A549 (cell line): ENCODE results near the gene AMBN. TPM values are rescaled to one million over a fixed set of nuclear protein-coding genes. Genes with fewer than 3 reads are reported as not detected.
A peak's percentile ranks its signal among the peaks of the same experiment; 100 is the strongest.

Source experiments
- ATAC-seq, 2 experiments: fragments of 200-7000 bp in 1 of 2; fragments of >200 bp in 1 of 2; cut with Nextera tagmentation in 1 of 2; cut with Tn5 transposase in 1 of 2; 3 replicates each; pipeline versions ENCODE4 v1.8.0 to v1.9.1; 2018 to 2020; ENCODE audit warnings: mild to moderate bottlenecking in 1 of 2, moderate library complexity in 1 of 2
- CTCF ChIA-PET: fragments of 300-600 bp; sonication (Branson Sonifier 250); formaldehyde crosslinking; extraction: SDS; loops from one replicate; lab custom pipeline; 2021; ENCODE audit warnings: antibody characterized with exemption, inconsistent platforms; lab: Yijun Ruan, JAX
- POLR2A ChIA-PET: fragments of 350-600 bp; formaldehyde crosslinking; extraction: SDS; loops from one replicate; lab custom pipeline; 2021; ENCODE audit warnings: antibody characterized with exemption, inconsistent platforms; lab: Yijun Ruan, JAX
- DNase-seq, 2 experiments: peaks; one replicate each; pipeline versions ENCODE4 v3.0.0 to v3.0.0-alpha.2; 2011 to 2016; ENCODE audit warnings: low read depth in 1 of 2, low spot score in 1 of 2
- FAIRE-seq: peaks from 2 replicates; lab custom pipeline; 2011; peaks lifted over from hg19 to GRCh38; lab: Jason Lieb, UNC
- H3K27ac ChIP-seq, 2 experiments: fragments of >200 bp; sonication (Bioruptor Twin); formaldehyde crosslinking; 3 replicates each; pipeline ENCODE4 v1.5.1; 2016 to 2017
- H3K4me1 ChIP-seq: fragments of >200 bp; sonication (Bioruptor Twin); formaldehyde crosslinking; 3 replicates; pipeline ENCODE4 v1.6.1; 2016
- H3K4me2 ChIP-seq: fragments of >200 bp; sonication (Bioruptor Twin); formaldehyde crosslinking; 3 replicates; pipeline ENCODE4 v1.6.1; 2016
- H3K4me3 ChIP-seq: fragments of >200 bp; sonication (Bioruptor Twin); formaldehyde crosslinking; 3 replicates; pipeline ENCODE4 v1.5.1; 2016
- H3K9me3 ChIP-seq: fragments of >200 bp; sonication (Bioruptor Twin); formaldehyde crosslinking; 3 replicates; pipeline ENCODE4 v1.6.1; 2016
- CEBPB ChIP-seq, 2 experiments: fragments of >200 bp in 1 of 2; sonication (Bioruptor Twin) in 1 of 2; formaldehyde crosslinking in 1 of 2; IDR thresholded peaks; 2 replicates each; pipeline ENCODE4 v1.6.1; 2012 to 2016
- CHD2 ChIP-seq: fragments of 150-350 bp; IDR thresholded peaks from 2 replicates; pipeline ENCODE4 v1.6.1; 2014; ENCODE audit warnings: low read length; ENCODE audit not compliant: partially characterized antibody
- EHMT2 ChIP-seq: fragments of 200-600 bp; sonication (generic); IDR thresholded peaks from 2 replicates; pipeline ENCODE4 v1.6.1; 2016; ENCODE audit warnings: antibody characterized with exemption, low read depth, mild to moderate bottlenecking, moderate library complexity
- ESRRA ChIP-seq: fragments of 150-350 bp; IDR thresholded peaks from 2 replicates; pipeline ENCODE4 v1.6.1; 2014; ENCODE audit warnings: mild to moderate bottlenecking, low read length, borderline replicate concordance
- FOSB ChIP-seq: fragments of 250-450 bp; sonication (Bioruptor Pico); IDR thresholded peaks from 2 replicates; pipeline ENCODE4 v1.5.0; 2020; ENCODE audit warnings: mild to moderate bottlenecking, moderate library complexity
- FOSL2 ChIP-seq, 2 experiments: fragments of 450-650 bp in 1 of 2; fragments of >200 bp in 1 of 2; sonication (Bioruptor Twin) in 1 of 2; formaldehyde crosslinking; IDR thresholded peaks; 2 replicates each; pipeline versions ENCODE4 v1.5.0 to v1.6.1; 2016 to 2020; ENCODE audit warnings: mild to moderate bottlenecking in 1 of 2, moderate library complexity in 1 of 2
- JUNB ChIP-seq: fragments of >200 bp; sonication (Bioruptor Twin); formaldehyde crosslinking; IDR thresholded peaks from 2 replicates; pipeline ENCODE4 v1.6.1; 2016
- KDM1A ChIP-seq: fragments of 200-600 bp; sonication (generic); IDR thresholded peaks from 2 replicates; pipeline ENCODE4 v1.6.1; 2016; ENCODE audit warnings: low read depth, mild to moderate bottlenecking
- MAZ ChIP-seq: fragments of 150-350 bp; IDR thresholded peaks from 2 replicates; pipeline ENCODE4 v1.6.1; 2014; ENCODE audit warnings: antibody characterized with exemption, low read depth, low read length, borderline replicate concordance
- NR3C1 ChIP-seq: fragments of >200 bp; sonication (Bioruptor Twin); formaldehyde crosslinking; IDR thresholded peaks from 3 replicates; pipeline ENCODE4 v1.6.1; 2017
- RAD21 ChIP-seq, 2 experiments: fragments of >200 bp in 1 of 2; sonication (Bioruptor Twin) in 1 of 2; formaldehyde crosslinking in 1 of 2; IDR thresholded peaks in 1 of 2; conservative IDR thresholded peaks in 1 of 2; 2 replicates in 1 of 2; 3 replicates in 1 of 2; pipeline ENCODE4 v1.6.1; 2012 to 2018; ENCODE audit warnings: inconsistent platforms in 1 of 2
- RFX5 ChIP-seq: fragments of 450-650 bp; IDR thresholded peaks from 2 replicates; pipeline ENCODE4 v1.7.1; 2014; ENCODE audit warnings: antibody characterized with exemption, mild to moderate bottlenecking, moderate library complexity
- RNF2 ChIP-seq: fragments of 200-600 bp; sonication (generic); IDR thresholded peaks from 2 replicates; pipeline ENCODE4 v1.6.1; 2016; ENCODE audit warnings: low read depth, mild to moderate bottlenecking, antibody characterized with exemption, moderate library complexity, borderline replicate concordance
- SMC3 ChIP-seq: fragments of >200 bp; sonication (Bioruptor Twin); formaldehyde crosslinking; IDR thresholded peaks from 3 replicates; pipeline ENCODE4 v1.6.1; 2018; ENCODE audit warnings: inconsistent platforms
- ZC3H11A ChIP-seq: fragments of 450-650 bp; IDR thresholded peaks from 2 replicates; pipeline ENCODE4 v1.6.1; 2014; ENCODE audit warnings: antibody characterized with exemption, mild to moderate bottlenecking
- WGBS: methylation state at CpG from one replicate; pipeline ENCODE4 v1.1.6; 2017; ENCODE audit errors: missing lambda C conversion rate; 5-methylcytosine and 5-hydroxymethylcytosine counted together
- polyA plus RNA-seq, 4 experiments: library from polyadenylated mRNA; depleted of rRNA in 3 of 4; stranded (reverse); fragments of >200 nt; fragmentation: RNase III in 1 of 4; extraction: RNeasy Plus Mini Kit Qiagen cat#74134 plus additional on column Dnase treatment in 1 of 4; gene quantifications; 2 replicates in 3 of 4; 3 replicates in 1 of 4; pipeline ENCODE4 v1.2.3, GENCODE V29; 2011 to 2017
- TF ChIP-seq, protein P1 (sequence below): fragments of 250-450 bp; sonication (Bioruptor Pico); IDR thresholded peaks from 2 replicates; pipeline ENCODE4 v1.5.0; 2020; ENCODE audit warnings: low read depth, mild to moderate bottlenecking, moderate library complexity
- TF ChIP-seq, protein P2 (sequence below): fragments of 450-650 bp; IDR thresholded peaks from 2 replicates; pipeline ENCODE4 v1.6.1; 2014; ENCODE audit warnings: antibody characterized with exemption
- TF ChIP-seq, protein P3 (sequence below): fragments of >200 bp; sonication (Bioruptor Twin); formaldehyde crosslinking; IDR thresholded peaks from 3 replicates; pipeline ENCODE4 v1.5.1; 2016

Gene AMBN
- polyA plus RNA-seq, 2 of the 4 experiments (the other 2 are of a cell fraction): not detected

DNA sequence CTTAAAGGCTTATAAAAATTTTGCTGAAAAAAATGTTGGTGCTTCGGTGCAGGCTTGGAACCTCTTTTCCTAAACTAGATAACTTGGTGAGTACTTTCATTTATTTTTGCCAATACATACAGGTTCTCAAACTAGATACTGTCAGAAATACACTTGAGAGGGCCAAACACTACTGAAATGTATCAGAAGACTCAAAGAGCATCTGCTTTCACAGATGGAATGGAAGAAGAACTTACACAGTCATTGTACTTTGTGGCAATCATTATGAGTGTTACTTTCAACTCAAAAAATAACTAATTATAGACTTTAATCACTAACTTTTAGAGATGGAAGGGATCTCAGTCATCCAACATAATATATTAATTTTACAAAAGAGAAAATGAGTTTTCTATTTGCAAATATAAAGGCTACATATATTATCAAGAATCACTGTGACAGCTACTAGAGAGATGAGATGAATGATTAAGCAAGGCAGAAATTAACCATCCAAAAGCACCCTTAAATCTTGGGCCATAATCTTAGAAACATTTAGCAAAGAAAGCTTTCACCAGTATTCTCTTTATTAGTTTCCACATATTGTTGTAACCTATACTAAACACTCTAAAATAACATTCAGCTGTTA lies 37.5 kb downstream of the AMBN start:
- no peaks in the 10 kb centered on the region for H3K9me3 ChIP-seq
- POLR2A ChIA-PET: no interaction called here
- TF ChIP-seq, protein P1, sequence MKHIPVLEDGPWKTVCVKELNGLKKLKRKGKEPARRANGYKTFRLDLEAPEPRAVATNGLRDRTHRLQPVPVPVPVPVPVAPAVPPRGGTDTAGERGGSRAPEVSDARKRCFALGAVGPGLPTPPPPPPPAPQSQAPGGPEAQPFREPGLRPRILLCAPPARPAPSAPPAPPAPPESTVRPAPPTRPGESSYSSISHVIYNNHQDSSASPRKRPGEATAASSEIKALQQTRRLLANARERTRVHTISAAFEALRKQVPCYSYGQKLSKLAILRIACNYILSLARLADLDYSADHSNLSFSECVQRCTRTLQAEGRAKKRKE (CRISPR knock-in tag): no peak
- TF ChIP-seq RNF2: no peak
- TF ChIP-seq ESRRA: no peak
- TF ChIP-seq FOSB (CRISPR knock-in tag): no peak
- ATAC-seq (no peak), DNase-seq (no peak), FAIRE-seq (no peak)
- peaks cover 9% of the 10 kb centered on the region for H3K4me1 ChIP-seq
- H3K4me2 ChIP-seq: no peak overlapping the region
- H3K4me3 ChIP-seq: no peak overlapping the region
- H3K27ac ChIP-seq: no peak overlapping the region
- 81% methylated on average over 1 of the region's 1 CpG for WGBS
- CTCF ChIA-PET: no interaction called here

DNA sequence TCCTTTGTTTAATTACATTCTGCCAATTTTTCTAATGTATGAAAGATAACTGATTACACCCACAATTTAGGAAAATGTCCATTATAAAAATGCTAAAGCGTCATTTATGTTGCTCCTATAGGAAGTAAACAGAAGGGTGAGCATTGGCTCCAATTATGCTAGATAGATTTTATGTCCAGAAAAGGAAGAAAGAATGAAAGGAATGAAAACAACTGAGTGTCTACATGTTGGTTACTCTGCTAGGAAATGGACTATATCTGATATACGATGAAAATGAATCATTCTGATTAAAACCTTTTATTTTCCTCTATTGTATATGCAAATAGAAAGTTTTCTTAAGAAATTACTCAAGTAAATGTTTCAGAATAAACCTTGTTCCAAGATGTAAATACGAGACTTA lies 38.1 kb downstream of the AMBN start:
- peaks cover 9% of the 10 kb centered on the region for H3K4me1 ChIP-seq
- no peak overlapping the region for H3K4me2 ChIP-seq
- no peak overlapping the region for H3K4me3 ChIP-seq
- H3K27ac ChIP-seq: no peak overlapping the region
- ATAC-seq (no peak), FAIRE-seq (no peak), DNase-seq (no peak)
- POLR2A ChIA-PET: no interaction called here
- no peak for TF ChIP-seq KDM1A
- TF ChIP-seq EHMT2: no peak
- no peak for TF ChIP-seq SMC3
- TF ChIP-seq FOSB (CRISPR knock-in tag): no peak
- TF ChIP-seq RAD21 (conservative IDR thresholded peaks at IDR 0.05 in 1 of 2, IDR thresholded peaks at IDR 0.05 in 1 of 2): no peak
- TF ChIP-seq CEBPB (IDR thresholded peaks at IDR 0.05): no peak
- TF ChIP-seq, protein P2, sequence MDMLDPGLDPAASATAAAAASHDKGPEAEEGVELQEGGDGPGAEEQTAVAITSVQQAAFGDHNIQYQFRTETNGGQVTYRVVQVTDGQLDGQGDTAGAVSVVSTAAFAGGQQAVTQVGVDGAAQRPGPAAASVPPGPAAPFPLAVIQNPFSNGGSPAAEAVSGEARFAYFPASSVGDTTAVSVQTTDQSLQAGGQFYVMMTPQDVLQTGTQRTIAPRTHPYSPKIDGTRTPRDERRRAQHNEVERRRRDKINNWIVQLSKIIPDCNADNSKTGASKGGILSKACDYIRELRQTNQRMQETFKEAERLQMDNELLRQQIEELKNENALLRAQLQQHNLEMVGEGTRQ: no peak
- no peak for TF ChIP-seq MAZ
- no peak for TF ChIP-seq JUNB
- TF ChIP-seq NR3C1: no peak
- CTCF ChIA-PET: no interaction called here
- H3K9me3 ChIP-seq: no peaks in the 10 kb centered on the region
- WGBS: 76% methylated on average over 3 of the region's 3 CpGs

DNA sequence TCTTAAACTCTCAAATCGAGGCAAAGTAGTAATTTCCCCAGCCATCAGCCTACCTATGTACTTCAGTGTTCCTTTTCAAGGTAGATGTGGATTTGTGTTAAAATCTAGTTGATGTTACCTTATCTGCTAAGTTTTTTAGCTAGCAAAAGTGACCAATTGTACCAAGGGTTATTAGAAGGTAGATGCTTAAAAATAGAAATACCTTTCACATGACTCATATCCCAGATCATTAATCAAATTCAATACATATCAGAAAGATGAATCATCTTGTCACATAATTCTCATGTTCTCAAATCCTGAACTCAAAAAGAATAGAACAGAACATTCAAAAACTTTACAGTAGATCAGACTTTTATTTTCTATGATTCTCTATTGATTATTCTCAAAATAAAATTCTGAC lies 40.0 kb downstream of the AMBN start:
- no peak overlapping the region for H3K27ac ChIP-seq
- ATAC-seq: no peak

DNA sequence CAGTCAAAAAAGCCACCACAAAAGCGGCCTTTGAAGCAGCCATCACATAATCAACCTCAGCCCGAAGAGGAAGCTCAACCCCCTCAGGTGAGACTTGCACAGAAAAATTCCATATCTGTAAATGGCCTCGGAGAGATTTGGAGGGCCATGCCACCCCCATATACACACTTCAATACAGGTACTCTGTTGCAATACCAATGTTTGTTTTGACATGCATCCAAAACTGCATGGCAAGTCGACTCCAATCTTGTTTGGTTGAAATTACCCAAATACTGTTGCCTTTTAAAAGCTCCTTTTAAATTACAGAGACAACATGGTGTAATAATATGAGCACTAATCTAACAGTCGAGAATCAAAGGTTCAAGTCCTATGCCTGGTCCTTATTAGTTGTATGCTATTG lies 42.4 kb downstream of the AMBN start:
- CTCF ChIA-PET: interaction anchor here (1.3 kb wide), 1 partner anchor 33 kb away, joined by 3 read pairs; no protein-coding TSS in a partner anchor
- ATAC-seq (no peak), DNase-seq (no peak), FAIRE-seq (no peak)
- TF ChIP-seq, protein P3, sequence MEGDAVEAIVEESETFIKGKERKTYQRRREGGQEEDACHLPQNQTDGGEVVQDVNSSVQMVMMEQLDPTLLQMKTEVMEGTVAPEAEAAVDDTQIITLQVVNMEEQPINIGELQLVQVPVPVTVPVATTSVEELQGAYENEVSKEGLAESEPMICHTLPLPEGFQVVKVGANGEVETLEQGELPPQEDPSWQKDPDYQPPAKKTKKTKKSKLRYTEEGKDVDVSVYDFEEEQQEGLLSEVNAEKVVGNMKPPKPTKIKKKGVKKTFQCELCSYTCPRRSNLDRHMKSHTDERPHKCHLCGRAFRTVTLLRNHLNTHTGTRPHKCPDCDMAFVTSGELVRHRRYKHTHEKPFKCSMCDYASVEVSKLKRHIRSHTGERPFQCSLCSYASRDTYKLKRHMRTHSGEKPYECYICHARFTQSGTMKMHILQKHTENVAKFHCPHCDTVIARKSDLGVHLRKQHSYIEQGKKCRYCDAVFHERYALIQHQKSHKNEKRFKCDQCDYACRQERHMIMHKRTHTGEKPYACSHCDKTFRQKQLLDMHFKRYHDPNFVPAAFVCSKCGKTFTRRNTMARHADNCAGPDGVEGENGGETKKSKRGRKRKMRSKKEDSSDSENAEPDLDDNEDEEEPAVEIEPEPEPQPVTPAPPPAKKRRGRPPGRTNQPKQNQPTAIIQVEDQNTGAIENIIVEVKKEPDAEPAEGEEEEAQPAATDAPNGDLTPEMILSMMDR: no peak
- TF ChIP-seq ZC3H11A (no peak), KDM1A (no peak), CHD2 (no peak), RFX5 (no peak), EHMT2 (no peak)
- H3K4me3 ChIP-seq: no peak overlapping the region
- 67% methylated on average over 4 of the region's 5 CpGs for WGBS
- no peak overlapping the region for H3K4me2 ChIP-seq
- peaks cover 9% of the 10 kb centered on the region; the same call in 2 of the 3 replicates for H3K4me1 ChIP-seq
- no peaks in the 10 kb centered on the region for H3K9me3 ChIP-seq
- POLR2A ChIA-PET: no interaction called here
- no peak overlapping the region for H3K27ac ChIP-seq

More for the DNA sequence above, 40.0 kb downstream of the AMBN start:
- FAIRE-seq (no peak), DNase-seq (peak in 1 of 2 experiments; percentile 13)
- no peaks in the 10 kb centered on the region for H3K9me3 ChIP-seq
- H3K4me2 ChIP-seq: no peak overlapping the region
- H3K4me3 ChIP-seq: no peak overlapping the region
- ChIA-PET CTCF (interaction anchor here (0.9 kb wide), 1 partner anchor 26 kb away, joined by 3 read pairs; no protein-coding TSS in a partner anchor), POLR2A (no interaction called here)
- 48% methylated on average over 1 of the region's 1 CpG for WGBS
- TF ChIP-seq FOSL2 (IDR thresholded peaks at IDR 0.05) (no peak), FOSL2 (CRISPR knock-in tag; IDR thresholded peaks at IDR 0.05) (peak; percentile 82), EHMT2 (no peak)
- peaks cover 13% of the 10 kb centered on the region for H3K4me1 ChIP-seq
